ENCODE data around the gene TIGD1. TPM values are rescaled to one million over a fixed set of nuclear protein-coding genes. Genes with fewer than 3 reads are reported as not detected.

The TIGD1 gene
- total and polyA plus RNA-seq, 4 donors: 2.0 to 6.0 (median 4.5) TPM

DNA sequence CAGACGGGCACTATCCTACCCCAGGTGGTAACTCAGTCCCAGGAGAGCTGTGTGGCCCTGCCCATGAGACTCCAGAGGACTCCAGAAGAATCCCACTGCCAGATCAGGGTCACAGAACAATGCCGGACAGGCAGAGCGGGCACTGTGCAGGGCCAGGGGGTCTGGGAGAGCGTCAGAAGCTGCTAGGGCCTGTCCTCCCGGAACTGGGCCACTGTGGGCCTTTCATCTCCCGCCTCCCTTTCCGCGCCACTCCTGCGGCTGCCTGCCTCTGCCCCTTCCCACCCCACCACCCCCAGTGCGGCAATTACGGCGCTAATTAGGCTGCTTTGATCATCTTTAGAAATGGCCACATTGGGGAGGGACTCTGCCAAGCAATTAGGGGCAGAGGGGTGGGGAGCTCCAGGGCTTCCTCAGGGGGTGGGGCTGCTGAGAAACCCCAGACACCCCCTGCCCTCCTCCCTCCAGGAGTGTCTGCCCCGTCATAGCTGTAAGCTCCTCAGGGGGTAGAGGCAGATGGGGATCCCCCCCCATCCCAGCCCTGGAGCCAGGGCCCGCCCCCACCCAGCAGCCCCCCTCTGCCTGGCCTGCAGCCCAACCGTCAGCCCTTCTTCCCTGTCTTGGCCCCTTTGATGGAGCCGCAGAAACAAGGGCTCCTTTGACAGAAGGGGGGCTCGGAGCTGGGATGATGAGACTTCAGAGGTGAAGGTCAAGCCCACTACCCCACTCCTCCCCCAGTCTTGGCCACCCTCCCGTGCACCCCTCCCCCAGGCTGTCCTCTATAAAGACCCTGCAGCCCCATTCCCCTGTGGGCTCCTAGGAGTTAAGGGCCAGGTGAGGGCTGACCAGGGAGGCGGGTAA is 30.5 kb downstream of the TIGD1 start, which contains the start of gene PRSS56:
TSS of gene PRSS56 (plus strand) at position 808 of the 858 bp plus-strand sequence. CDS start 211 bp downstream, outside the sequence.
- Histone ChIP-seq H3K36me3 (ENCODE audit: control insufficient read depth in 4 of 4, insufficient read depth in 4 of 4, low read length in 4 of 4) (no peaks in the 10 kb centered on the region), H3K4me1 (ENCODE audit: control insufficient read depth in 5 of 5, insufficient read depth in 5 of 5, low read length in 5 of 5) (peaks cover 0 to 8% (median 0%) of the 10 kb centered on the region in 5 donors), H3K9ac (ENCODE audit: insufficient read depth in 1 of 2, low read length in 2 of 2) (no peak within 1 kb of the TSS), H3K4me3 (no peak within 1 kb of the TSS), H3K27me3 (ENCODE audit: control insufficient read depth in 3 of 3, insufficient read depth in 3 of 3, low read length in 2 of 3) (peaks cover 7 to 26% (median 22%) of the 10 kb centered on the region in 3 donors), H3K27ac (ENCODE audit: low read depth in 1 of 2, low read length in 1 of 2) (no peak within 1 kb of the TSS), H3K9me3 (ENCODE audit: control insufficient read depth in 4 of 4, insufficient read depth in 3 of 4, low read length in 3 of 4) (no peaks in the 10 kb centered on the region)
- DNase-seq (no peak), ATAC-seq (ENCODE audit: insufficient read depth, low FRiP score) (no peak)
- WGBS, 2 donors: 54 to 73% methylated on average over 18 to 19 of the region's 19 CpGs
- TF ChIP-seq, protein P1, sequence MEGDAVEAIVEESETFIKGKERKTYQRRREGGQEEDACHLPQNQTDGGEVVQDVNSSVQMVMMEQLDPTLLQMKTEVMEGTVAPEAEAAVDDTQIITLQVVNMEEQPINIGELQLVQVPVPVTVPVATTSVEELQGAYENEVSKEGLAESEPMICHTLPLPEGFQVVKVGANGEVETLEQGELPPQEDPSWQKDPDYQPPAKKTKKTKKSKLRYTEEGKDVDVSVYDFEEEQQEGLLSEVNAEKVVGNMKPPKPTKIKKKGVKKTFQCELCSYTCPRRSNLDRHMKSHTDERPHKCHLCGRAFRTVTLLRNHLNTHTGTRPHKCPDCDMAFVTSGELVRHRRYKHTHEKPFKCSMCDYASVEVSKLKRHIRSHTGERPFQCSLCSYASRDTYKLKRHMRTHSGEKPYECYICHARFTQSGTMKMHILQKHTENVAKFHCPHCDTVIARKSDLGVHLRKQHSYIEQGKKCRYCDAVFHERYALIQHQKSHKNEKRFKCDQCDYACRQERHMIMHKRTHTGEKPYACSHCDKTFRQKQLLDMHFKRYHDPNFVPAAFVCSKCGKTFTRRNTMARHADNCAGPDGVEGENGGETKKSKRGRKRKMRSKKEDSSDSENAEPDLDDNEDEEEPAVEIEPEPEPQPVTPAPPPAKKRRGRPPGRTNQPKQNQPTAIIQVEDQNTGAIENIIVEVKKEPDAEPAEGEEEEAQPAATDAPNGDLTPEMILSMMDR (IDR thresholded peaks at IDR 0.05; ENCODE audit: control extremely low read depth, extremely low read depth): no peak

DNA sequence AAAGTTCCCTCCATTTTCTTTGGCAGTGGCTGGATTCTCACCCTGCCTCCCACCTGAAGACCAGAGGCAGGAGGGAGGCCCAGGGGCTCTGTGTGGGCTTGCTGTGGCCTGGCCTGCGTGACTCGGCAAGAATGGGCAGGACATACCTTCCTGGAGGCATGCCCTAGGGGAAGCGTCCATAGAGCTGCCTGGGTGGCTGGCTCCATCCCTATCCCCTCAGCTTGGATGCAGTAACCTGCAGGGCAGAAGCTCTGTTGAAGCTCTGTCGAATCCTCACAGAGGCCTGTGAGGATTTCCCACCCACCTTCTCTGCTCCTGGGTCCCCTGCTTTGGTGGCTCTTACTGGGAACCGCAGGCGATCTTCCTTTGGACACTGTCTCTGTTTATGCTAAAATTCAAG is 31.5 kb downstream of the TIGD1 start:
- TF ChIP-seq, protein P1 (IDR thresholded peaks at IDR 0.05; ENCODE audit: control extremely low read depth, extremely low read depth): no peak
- ATAC-seq (ENCODE audit: insufficient read depth, low FRiP score): no peak
- H3K27me3 ChIP-seq (ENCODE audit: control insufficient read depth in 3 of 3, insufficient read depth in 3 of 3, low read length in 2 of 3): peaks cover 5 to 20% (median 16%) of the 10 kb centered on the region in 3 donors
- no peak for DNase-seq
- WGBS, 2 donors: 67 to 77% methylated on average over 6 of the region's 6 CpGs
- peaks cover 0 to 5% (median 0%) of the 10 kb centered on the region in 5 donors for H3K4me1 ChIP-seq (ENCODE audit: control insufficient read depth in 5 of 5, insufficient read depth in 5 of 5, low read length in 5 of 5)
- no peak overlapping the region for H3K9ac ChIP-seq (ENCODE audit: insufficient read depth in 1 of 2, low read length in 2 of 2)
- no peak overlapping the region for H3K4me3 ChIP-seq
- no peak overlapping the region for H3K27ac ChIP-seq (ENCODE audit: low read depth in 1 of 2, low read length in 1 of 2)
- no peaks in the 10 kb centered on the region for H3K9me3 ChIP-seq (ENCODE audit: control insufficient read depth in 4 of 4, insufficient read depth in 3 of 4, low read length in 3 of 4)
- H3K36me3 ChIP-seq (ENCODE audit: control insufficient read depth in 4 of 4, insufficient read depth in 4 of 4, low read length in 4 of 4): no peaks in the 10 kb centered on the region

DNA sequence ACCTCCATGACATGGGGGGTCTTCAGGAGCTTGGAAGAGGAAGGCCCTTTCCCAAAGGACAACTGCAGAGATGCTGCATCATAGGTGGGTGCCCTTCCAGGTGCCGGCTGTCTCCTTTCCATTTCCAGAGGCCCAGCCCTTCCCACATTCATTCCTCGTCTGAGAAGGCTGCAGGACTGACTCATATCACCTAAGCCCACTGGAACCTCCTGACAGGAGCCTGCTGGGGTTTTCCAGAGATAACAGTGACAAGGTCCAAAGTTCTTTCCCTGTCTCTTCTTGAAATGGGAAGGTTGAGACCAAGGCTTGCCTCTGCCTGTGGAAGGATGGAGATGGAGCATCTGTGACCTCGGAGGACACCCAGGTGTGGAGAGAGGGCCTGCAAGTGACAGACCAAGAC is 33.8 kb downstream of the TIGD1 start:
- WGBS, 2 donors: 92% methylated on average over 3 of the region's 3 CpGs
- H3K36me3 ChIP-seq (ENCODE audit: control insufficient read depth in 4 of 4, insufficient read depth in 4 of 4, low read length in 4 of 4): no peaks in the 10 kb centered on the region
- no peak for ATAC-seq (ENCODE audit: insufficient read depth, low FRiP score)
- DNase-seq: no peak
- TF ChIP-seq, protein P1 (IDR thresholded peaks at IDR 0.05; ENCODE audit: control extremely low read depth, extremely low read depth): no peak
- H3K4me3 ChIP-seq: no peak overlapping the region
- no peak overlapping the region for H3K27ac ChIP-seq (ENCODE audit: low read depth in 1 of 2, low read length in 1 of 2)
- no peak overlapping the region for H3K9ac ChIP-seq (ENCODE audit: insufficient read depth in 1 of 2, low read length in 2 of 2)
- no peaks in the 10 kb centered on the region for H3K4me1 ChIP-seq (ENCODE audit: control insufficient read depth in 5 of 5, insufficient read depth in 5 of 5, low read length in 5 of 5)
- H3K9me3 ChIP-seq (ENCODE audit: control insufficient read depth in 4 of 4, insufficient read depth in 3 of 4, low read length in 3 of 4): peaks cover 0 to 2% (median 0%) of the 10 kb centered on the region in 4 donors
- peaks cover 0 to 14% (median 7%) of the 10 kb centered on the region in 3 donors for H3K27me3 ChIP-seq (ENCODE audit: control insufficient read depth in 3 of 3, insufficient read depth in 3 of 3, low read length in 2 of 3)
